Measurements from ENCODE around the gene OR6B3.

DNA sequence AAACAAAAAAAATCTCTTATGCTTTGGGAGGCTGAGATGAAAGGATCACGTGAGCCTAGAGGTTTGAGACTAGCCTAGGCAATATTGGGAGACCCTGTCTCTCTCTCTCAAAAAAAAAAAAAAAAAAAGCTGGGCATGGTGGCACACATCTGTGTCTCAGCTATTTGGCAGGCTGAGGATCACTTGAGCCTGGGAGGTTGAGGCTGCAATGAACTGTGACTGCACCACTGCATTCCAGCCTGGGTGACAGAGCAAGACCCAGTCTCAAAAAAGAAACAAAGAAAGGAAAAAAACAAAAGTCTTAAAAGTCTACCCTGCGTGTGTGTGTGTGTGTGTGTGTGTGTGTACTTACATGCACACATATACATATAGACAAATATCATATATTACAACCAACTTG is 25.3 kb upstream of the OR6B3 start:
- TF ChIP-seq FOXP2 (optimal IDR thresholded peaks at IDR 0.05; ENCODE audit: control extremely low read depth, extremely low read length, insufficient read depth) (no peak), EZH2 (IDR thresholded peaks at IDR 0.05) (no peak), POLR2AphosphoS5 (IDR thresholded peaks at IDR 0.05; ENCODE audit: borderline replicate concordance, low read depth, low read length) (no peak)

Data from SK-N-MC (cell line).